Motor neuron (in vitro differentiated cells): ENCODE measurements around the gene S1PR4. TPM values are rescaled to one million over a fixed set of nuclear protein-coding genes. Genes with fewer than 3 reads are reported as not detected.
A peak's percentile ranks its signal among the peaks of the same experiment; 100 is the strongest.
"Not testable (repeated sequence)": the region's sequence is repeated elsewhere in the genome, so short reads cannot be mapped to it uniquely, and the experiment has no call there.

Source experiments
- ATAC-seq, 8 experiments: fragments of 200-7000 bp; cut with Tn5 transposase; replicated peaks in 6 of 8; 2 replicates each; pipeline ENCODE4 v1.8.0; 2021; ENCODE audit warnings: mild to moderate bottlenecking in 8 of 8, moderate library complexity in 8 of 8
- H3K27ac ChIP-seq, 2 donors: fragments of 250-450 bp; sonication (Bioruptor Pico); 2 replicates each; pipeline ENCODE4 v1.9.0; 2021; ENCODE audit warnings: antibody characterized with exemption in 2 of 2, mild to moderate bottlenecking in 2 of 2, moderate library complexity in 1 of 2
- H3K4me1 ChIP-seq, 2 donors: fragments of 250-450 bp; sonication (Bioruptor Pico); replicated peaks in 1 of 2; 2 replicates each; pipeline ENCODE4 v1.6.1; 2021; ENCODE audit warnings: antibody characterized with exemption in 2 of 2, mild to moderate bottlenecking in 2 of 2, moderate library complexity in 1 of 2
- H3K4me3 ChIP-seq, 5 donors: fragments of 250-450 bp; sonication (Bioruptor Pico); 2 replicates each; pipeline ENCODE4 v1.9.0; 2021; ENCODE audit warnings: antibody characterized with exemption in 5 of 5, mild to moderate bottlenecking in 5 of 5, moderate library complexity in 4 of 5
- WGBS, 10 experiments: fragments of 450-650 bp; shearing (Covaris generic); methylation state at CpG; one replicate each; pipeline ENCODE4 v1.0.0; 2022; 5-methylcytosine and 5-hydroxymethylcytosine counted together
- in situ Hi-C, 9 experiments: fragments of 400-800 bp; cut with MboI; loops; one replicate each; pipeline ENCODE4 v1.15.0; 2021; ENCODE audit warnings: low sequenced_read_pairs in 9 of 9, low pct_unique_long_range_greater_than_20kb in 2 of 9; ENCODE audit not compliant: unreplicated experiment in 9 of 9
- total RNA-seq, 8 experiments: library from RNA; unstranded; fragments of 300-600 nt; gene quantifications; 2 replicates each; pipeline versions ENCODE4 v1.2.3 to v1.2.4, GENCODE V29; 2022

S1PR4 gene
- total RNA-seq, 8 experiments from 2014 or later: 0.13 to 0.45 (median 0.27) TPM; not detected in 4

DNA sequence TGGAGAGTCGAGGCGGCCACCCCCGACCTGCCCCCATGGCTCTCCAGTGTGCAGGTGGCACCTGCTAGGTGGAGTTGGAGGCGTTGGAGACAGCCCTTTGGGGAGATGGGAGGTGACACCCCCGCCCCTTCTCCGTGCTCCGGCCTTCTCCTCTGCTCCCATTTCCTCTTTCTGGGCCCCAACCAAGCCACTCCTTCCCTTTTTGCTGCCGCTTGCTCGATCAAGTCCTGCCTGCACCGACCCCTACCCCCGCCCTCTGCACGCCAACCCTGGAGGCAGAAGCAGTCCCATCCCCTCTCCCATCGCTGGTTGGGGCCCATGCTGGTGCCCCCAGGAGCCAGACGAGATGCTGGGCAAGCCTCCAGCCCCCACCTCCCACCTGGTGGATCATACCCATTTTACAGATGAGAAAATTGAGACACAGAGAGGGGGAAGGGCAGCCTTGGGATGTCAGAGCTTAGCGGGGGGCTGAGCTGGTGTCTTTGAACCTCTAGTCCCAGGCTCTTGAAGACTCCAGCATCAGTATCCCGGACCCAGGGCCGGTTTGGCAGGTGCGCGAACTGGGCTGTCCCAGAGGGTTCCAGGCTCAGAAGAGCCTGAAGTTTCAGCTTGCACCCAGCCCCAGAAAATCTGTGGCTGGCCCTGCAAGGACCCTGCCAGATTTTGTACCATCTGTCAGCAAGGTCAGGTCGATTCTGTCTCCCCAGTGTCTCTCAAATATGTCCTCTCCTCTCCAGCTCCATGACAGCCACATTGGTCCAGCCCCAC lies 32.5 kb upstream of the S1PR4 start:
- no peaks in the 10 kb centered on the region for H3K4me1 ChIP-seq
- no peak overlapping the region for H3K4me3 ChIP-seq
- ATAC-seq: no peak
- H3K27ac ChIP-seq: no peak overlapping the region
- WGBS, 10 experiments: 10 to 100% (median 75%) methylated on average over 1 to 3 of the region's 20 CpGs; no CpG with 5 or more reads in 4 of the 10 experiments
- in situ Hi-C loops: no loop called here

GRCh38 chr19:3146677-3147100 lies 31.9 kb upstream of the S1PR4 start:
- in situ Hi-C loops: no loop called here
- WGBS, 10 experiments: 50 to 80% (median 71%) methylated on average over 1 of the region's 5 CpGs; no CpG with 5 or more reads in 7 of the 10 experiments
- no peak overlapping the region for H3K27ac ChIP-seq
- no peaks in the 10 kb centered on the region for H3K4me1 ChIP-seq
- ATAC-seq: peak in 3 of 8 experiments; percentile 37 to 53 (median 41)
- H3K4me3 ChIP-seq: no peak overlapping the region

- Histone ChIP-seq H3K27ac (no peak overlapping the region), H3K4me3 (no peak overlapping the region), H3K4me1 (no peaks in the 10 kb centered on the region)
- ATAC-seq: no peak
- in situ Hi-C loops: no loop called here
- WGBS, 10 experiments: 49 to 100% (median 89%) methylated on average over 2 to 6 of the region's 20 CpGs; no CpG with 5 or more reads in 7 of the 10 experiments
Measured at GRCh38 chr19:3148503-3148902, 30.1 kb upstream of the S1PR4 start.

GRCh38 chr19:3149089-3149488 lies 29.5 kb upstream of the S1PR4 start:
- no peaks in the 10 kb centered on the region for H3K4me1 ChIP-seq
- WGBS, 10 experiments: 40 to 90% (median 85%) methylated on average over 2 to 4 of the region's 6 CpGs; no CpG with 5 or more reads in 7 of the 10 experiments
- H3K27ac ChIP-seq: no peak overlapping the region
- ATAC-seq: no peak
- no peak overlapping the region for H3K4me3 ChIP-seq
- in situ Hi-C loops: no loop called here

GRCh38 chr19:3149526-3150505 lies 28.8 kb upstream of the S1PR4 start:
- in situ Hi-C loops: loop anchor here in 5 of 9 experiments (25.0 kb wide), 1 partner anchor 188 kb away; no protein-coding TSS in a partner anchor
- 80 to 85% methylated on average over 1 to 4 of the region's 35 CpGs; no CpG with 5 or more reads in 8 of the 10 experiments for WGBS, 10 experiments
- ATAC-seq: no peak
- Histone ChIP-seq H3K4me1 (no peaks in the 10 kb centered on the region), H3K27ac (no peak overlapping the region), H3K4me3 (no peak overlapping the region)

GRCh38 chr19:3150739-3151329 lies 27.7 kb upstream of the S1PR4 start:
- ATAC-seq: no peak
- WGBS, 10 experiments: 20 to 90% (median 47%) methylated on average over 1 to 3 of the region's 5 CpGs; no CpG with 5 or more reads in 5 of the 10 experiments
- no peak overlapping the region for H3K4me3 ChIP-seq

GRCh38 chr19:3151563-3152418 lies 26.8 kb upstream of the S1PR4 start:
- 0 to 58% (median 32%) methylated on average over 1 to 12 of the region's 14 CpGs; no CpG with 5 or more reads in 3 of the 10 experiments for WGBS, 10 experiments
- Histone ChIP-seq H3K27ac (no peak overlapping the region), H3K4me1 (no peaks in the 10 kb centered on the region), H3K4me3 (no peak overlapping the region)
- in situ Hi-C loops: loop anchor here in 5 of 9 experiments (25.0 kb wide), 1 partner anchor 189 kb away; no protein-coding TSS in a partner anchor
- ATAC-seq: peak in 2 of 8 experiments; percentile 15 to 18

More at GRCh38 chr19:3150739-3151329, 27.7 kb upstream of the S1PR4 start:
- no peaks in the 10 kb centered on the region for H3K4me1 ChIP-seq
- no peak overlapping the region for H3K27ac ChIP-seq
- in situ Hi-C loops: loop anchor here in 5 of 9 experiments (25.0 kb wide), 1 partner anchor 189 kb away; no protein-coding TSS in a partner anchor

DNA sequence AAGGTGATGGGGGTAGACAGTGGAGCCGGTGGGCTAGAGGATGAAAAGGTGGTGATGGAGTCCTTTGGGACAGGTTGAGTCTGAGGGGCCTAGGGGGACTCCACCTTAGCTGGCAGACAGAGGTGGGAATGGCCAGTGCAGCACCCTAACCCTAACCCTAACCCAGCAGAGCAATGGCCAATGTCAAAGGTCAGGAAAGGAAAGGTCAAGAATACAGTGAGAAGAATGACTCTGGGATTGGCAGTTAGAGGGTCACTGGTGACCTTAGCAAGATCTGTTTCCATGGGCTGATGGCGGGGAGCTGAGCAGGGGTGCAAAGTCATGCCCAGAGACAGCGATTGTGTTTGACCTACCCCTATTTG lies 26.2 kb upstream of the S1PR4 start:
- in situ Hi-C loops: loop anchor here in 5 of 9 experiments (25.0 kb wide), 1 partner anchor 190 kb away; no protein-coding TSS in a partner anchor

DNA sequence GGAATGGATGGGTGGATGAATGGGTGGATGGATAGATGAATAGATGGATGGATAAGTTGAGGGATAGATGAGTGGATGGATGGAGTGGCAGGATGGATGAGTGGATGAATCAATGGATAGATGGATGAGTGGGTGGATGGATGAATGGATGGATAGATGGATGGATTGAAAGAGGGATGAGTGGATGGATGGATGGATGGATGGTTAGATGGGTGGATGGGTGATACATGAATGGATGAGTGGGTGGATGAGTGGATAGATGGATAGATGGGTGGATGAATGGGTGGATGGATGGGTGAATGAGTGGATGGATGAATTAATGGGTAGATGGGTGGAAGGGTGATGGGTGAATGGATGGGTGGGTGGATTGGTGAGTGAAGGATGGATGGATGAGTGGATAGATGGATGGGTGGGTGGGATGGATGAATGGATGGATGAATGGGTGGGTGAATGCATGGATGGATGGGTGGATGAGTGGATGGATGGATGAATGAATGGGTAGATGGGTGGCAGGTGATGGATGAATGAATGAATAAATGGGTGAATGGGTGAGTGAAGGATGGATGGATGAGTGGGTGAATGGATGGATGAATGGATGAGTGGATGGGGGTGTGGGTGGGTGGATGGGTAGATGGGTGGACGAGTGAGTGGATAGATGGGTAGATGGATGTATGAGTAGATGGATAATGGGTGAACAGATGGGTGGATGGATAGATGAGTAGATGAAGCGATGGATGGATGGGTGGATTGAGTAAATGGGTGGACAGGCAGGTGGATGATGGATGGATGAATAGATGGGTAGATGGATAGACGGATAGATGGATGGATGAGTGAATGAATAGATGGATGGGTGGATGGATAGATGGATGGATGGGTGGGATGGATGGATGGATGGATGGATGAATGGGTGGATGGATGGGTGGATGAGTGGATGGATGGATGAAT lies 25.0 kb upstream of the S1PR4 start:
- WGBS, 10 experiments: 44 to 82% (median 61%) methylated on average over 2 to 3 of the region's 3 CpGs; no CpG with 5 or more reads in 2 of the 10 experiments
- Histone ChIP-seq H3K27ac (no peak overlapping the region), H3K4me1 (no peaks in the 10 kb centered on the region), H3K4me3 (no peak overlapping the region)
- no peak for ATAC-seq
- in situ Hi-C loops: loop anchor here in 5 of 9 experiments (25.0 kb wide), 1 partner anchor 191 kb away; no protein-coding TSS in a partner anchor

More for the DNA sequence above, 26.2 kb upstream of the S1PR4 start:
- 40 to 83% (median 69%) methylated on average over 1 to 3 of the region's 3 CpGs; no CpG with 5 or more reads in 4 of the 10 experiments for WGBS, 10 experiments
- Histone ChIP-seq H3K4me1 (no peaks in the 10 kb centered on the region), H3K27ac (no peak overlapping the region), H3K4me3 (no peak overlapping the region)
- no peak for ATAC-seq

DNA sequence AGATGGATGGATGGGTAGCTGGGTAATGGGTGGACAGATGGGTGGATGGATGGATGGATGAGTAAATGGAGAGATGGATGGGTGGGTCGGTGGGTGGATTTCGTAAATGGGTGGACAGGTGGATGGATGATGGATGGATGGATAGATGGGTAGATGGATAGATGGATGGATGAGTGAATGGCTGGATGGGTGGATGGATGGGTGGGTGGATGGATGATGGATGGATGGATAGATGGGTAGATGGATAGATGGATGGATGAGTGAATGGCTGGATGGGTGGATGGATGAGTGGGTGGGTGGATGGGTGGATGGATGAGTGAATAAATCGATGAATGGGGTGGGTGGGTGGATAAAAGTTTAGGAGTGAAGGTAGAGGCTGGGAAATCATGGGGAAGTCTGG lies 24.1 kb upstream of the S1PR4 start:
- not testable (repeated sequence) for H3K27ac ChIP-seq, H3K4me3 ChIP-seq, H3K4me1 ChIP-seq, ATAC-seq
- WGBS, 10 experiments: 56 to 89% (median 60%) methylated on average over 1 to 3 of the region's 3 CpGs; no CpG with 5 or more reads in 5 of the 10 experiments
- in situ Hi-C loops: loop anchor here in 5 of 9 experiments (25.0 kb wide), 1 partner anchor 192 kb away; no protein-coding TSS in a partner anchor
